Lung (tissue), 12 donors: ENCODE results near the gene EPHB4. TPM values are rescaled to one million over a fixed set of nuclear protein-coding genes. Genes with fewer than 3 reads are reported as not detected.

Source experiments
- ATAC-seq: fragments of 200-7000 bp; cut with Tn5 transposase; one replicate; pipeline ENCODE4 v1.9.1; 2020; ENCODE audit warnings: moderate number of reproducible peaks; ENCODE audit not compliant: insufficient read depth, low FRiP score
- DNase-seq, 3 donors: peaks; one replicate each; pipeline ENCODE4 v3.0.0-alpha.2; 2013 to 2017
- H3K27ac ChIP-seq, 2 donors: one replicate each; pipeline ENCODE4 v1.5.1; 2013; ENCODE audit warnings: mild to moderate bottlenecking in 2 of 2, moderate library complexity in 2 of 2, control low read depth in 1 of 2, inconsistent platforms in 1 of 2, low read depth in 1 of 2, low read length in 1 of 2
- H3K27me3 ChIP-seq, 3 donors: one replicate each; pipeline ENCODE4 v1.5.1; 2013; ENCODE audit warnings: low read length in 2 of 3; ENCODE audit not compliant: control insufficient read depth in 3 of 3, insufficient read depth in 3 of 3
- H3K36me3 ChIP-seq, 4 donors: one replicate each; pipeline ENCODE4 v1.5.1; 2013; ENCODE audit warnings: low read length in 4 of 4, mild to moderate bottlenecking in 1 of 4, moderate library complexity in 1 of 4; ENCODE audit not compliant: control insufficient read depth in 4 of 4, insufficient read depth in 4 of 4
- H3K4me1 ChIP-seq, 5 donors: one replicate each; pipeline ENCODE4 v1.5.1; 2013; ENCODE audit warnings: low read length in 5 of 5, mild to moderate bottlenecking in 2 of 5, moderate library complexity in 1 of 5; ENCODE audit not compliant: control insufficient read depth in 5 of 5, insufficient read depth in 5 of 5
- H3K4me3 ChIP-seq: one replicate; pipeline ENCODE4 v1.5.1; 2013; ENCODE audit warnings: mild to moderate bottlenecking, control low read depth, moderate library complexity
- H3K9ac ChIP-seq, 2 donors: one replicate each; pipeline ENCODE4 v1.5.1; 2013; ENCODE audit warnings: low read length in 2 of 2, control low read depth in 1 of 2; ENCODE audit not compliant: insufficient read depth in 1 of 2
- H3K9me3 ChIP-seq, 4 donors: one replicate each; pipeline ENCODE4 v1.5.1; 2013; ENCODE audit warnings: low read length in 3 of 4, mild to moderate bottlenecking in 1 of 4, moderate library complexity in 1 of 4; ENCODE audit not compliant: control insufficient read depth in 4 of 4, insufficient read depth in 3 of 4
- CTCF ChIP-seq: IDR thresholded peaks from 2 replicates; pipeline ENCODE4 v1.5.1; 2012; ENCODE audit warnings: mild to moderate bottlenecking; ENCODE audit errors: control extremely low read depth, extremely low read depth
- WGBS, 2 donors: extraction: QIAGEN DNeasy Blood & Tissue Kit; methylation state at CpG; one replicate each; pipeline ENCODE4 v1.1.7; 2013; 5-methylcytosine and 5-hydroxymethylcytosine counted together
- polyA plus RNA-seq, 2 donors: library from polyadenylated mRNA; stranded (reverse); fragments of 200-250 nt; gene quantifications; one replicate each; pipeline ENCODE4 v1.2.1, GENCODE V29; 2013
- total RNA-seq, 2 donors: library from RNA; depleted of rRNA in 1 of 2; stranded (reverse); fragments of >200 nt in 1 of 2; gene quantifications; one replicate each; pipeline ENCODE4 v1.2.1, GENCODE V29; 2014 to 2021
- donor health status: control.
- donor health status: control.
- donor health status: Bipolar disorder and iron deficiency.
- donor health status: healthy.
- donor health status: DM: yes; HTN: yes; CAD: no.

EPHB4 gene
- total and polyA plus RNA-seq, 4 donors = 21.7 to 64.2 (median 50.4) TPM

- Histone ChIP-seq H3K36me3 (no peaks in the 10 kb centered on the region), H3K9me3 (no peaks in the 10 kb centered on the region), H3K4me1 (peaks cover 0 to 3% (median 0%) of the 10 kb centered on the region in 5 donors), H3K9ac (no peak overlapping the region), H3K4me3 (no peak overlapping the region), H3K27me3 (peaks cover 0 to 5% (median 0%) of the 10 kb centered on the region in 3 donors), H3K27ac (no peak overlapping the region)
- ATAC-seq (no peak), DNase-seq (no peak)
- WGBS, 2 donors = 28% methylated on average over 3 of the region's 3 CpGs; no CpG with 5 or more reads in 1 of the 2 donors
- no peak for TF ChIP-seq CTCF
Observed at GRCh38 chr7:100794741-100795140, 32.6 kb downstream of the EPHB4 start.

GRCh38 chr7:100793806-100794660 lies 33.3 kb downstream of the EPHB4 start:
- WGBS, 2 donors = 67 to 75% methylated on average over 18 of the region's 18 CpGs
- TF ChIP-seq CTCF = no peak
- ATAC-seq = no peak

GRCh38 chr7:100791881-100792666 lies 35.2 kb downstream of the EPHB4 start:
- no peak overlapping the region for H3K27ac ChIP-seq
- H3K36me3 ChIP-seq = no peaks in the 10 kb centered on the region
- no peak for ATAC-seq
- H3K27me3 ChIP-seq = peaks cover 0 to 5% (median 0%) of the 10 kb centered on the region in 3 donors
- peaks cover 0 to 3% (median 0%) of the 10 kb centered on the region in 5 donors for H3K4me1 ChIP-seq
- WGBS, 2 donors = 85 to 86% methylated on average over 26 of the region's 26 CpGs
- H3K9ac ChIP-seq = no peak overlapping the region
- no peak overlapping the region for H3K4me3 ChIP-seq
- no peak for TF ChIP-seq CTCF
- no peak for DNase-seq
- no peaks in the 10 kb centered on the region for H3K9me3 ChIP-seq

More at GRCh38 chr7:100793806-100794660, 33.3 kb downstream of the EPHB4 start:
- Histone ChIP-seq H3K4me3 (no peak overlapping the region), H3K9me3 (no peaks in the 10 kb centered on the region), H3K4me1 (peaks cover 0 to 3% (median 0%) of the 10 kb centered on the region in 5 donors), H3K27ac (no peak overlapping the region), H3K36me3 (no peaks in the 10 kb centered on the region), H3K9ac (no peak overlapping the region), H3K27me3 (peaks cover 0 to 5% (median 0%) of the 10 kb centered on the region in 3 donors)
- DNase-seq = no peak
